Right lobe of liver (tissue), 6 donors: Measurements from ENCODE around the gene SLA2. TPM values are rescaled to one million over a fixed set of nuclear protein-coding genes. Genes with fewer than 3 reads are reported as not detected.

Experiments
- ATAC-seq, 4 donors: fragments of 200-7000 bp; cut with Tn5 transposase; one replicate each; pipeline ENCODE4 v1.9.1; 2020; ENCODE audit warnings: mild to moderate bottlenecking in 4 of 4, moderate library complexity in 4 of 4
- DNase-seq, 3 donors: peaks; one replicate each; pipeline ENCODE4 v3.0.0-alpha.2; 2020
- H3K27ac ChIP-seq, 3 donors: fragments of 200-600 bp; one replicate each; pipeline ENCODE4 v1.8.0; 2022
- H3K27me3 ChIP-seq, 2 donors: fragments of 200-600 bp; one replicate each; pipeline ENCODE4 v1.8.0; 2022
- H3K36me3 ChIP-seq, 4 donors: fragments of 200-600 bp; sonication (generic) in 1 of 4; one replicate each; pipeline versions ENCODE4 v1.5.1 to v1.8.0; 2017 to 2022; ENCODE audit warnings: control low read depth in 1 of 4
- H3K4me1 ChIP-seq, 4 donors: fragments of 200-600 bp; sonication (generic) in 1 of 4; one replicate each; pipeline versions ENCODE4 v1.5.1 to v1.8.0; 2017 to 2022; ENCODE audit warnings: control low read depth in 1 of 4
- H3K4me3 ChIP-seq, 3 donors: fragments of 200-600 bp; one replicate each; pipeline ENCODE4 v1.8.0; 2022
- H3K9me3 ChIP-seq, 4 donors: fragments of 200-600 bp; sonication (generic) in 1 of 4; one replicate each; pipeline versions ENCODE4 v1.5.1 to v1.8.0; 2017 to 2022; ENCODE audit warnings: control low read depth in 1 of 4
- POLR2A ChIP-seq: fragments of 450-650 bp; IDR thresholded peaks from one replicate; pipeline ENCODE4 v1.6.1; 2017; ENCODE audit warnings: antibody characterized with exemption, mild to moderate bottlenecking
- WGBS: methylation state at CpG from one replicate; pipeline ENCODE4 v1.1.6; 2018; ENCODE audit warnings: low coverage, low lambda C conversion rate; ENCODE audit not compliant: insufficient coverage; ENCODE audit errors: missing lambda C conversion rate; 5-methylcytosine and 5-hydroxymethylcytosine counted together
- intact Hi-C, 2 donors: fragments of 100-400 bp; cut with DNase I; formaldehyde crosslinking; loops; one replicate each; pipeline versions ENCODE4 v1.11.2 to v1.14.1; 2022
- total RNA-seq, 6 experiments: library from RNA; depleted of rRNA in 2 of 6; stranded (reverse); fragments of >200 nt in 2 of 6; fragmentation: NEBNext Ultra II Directional in 3 of 6; extraction: Animal tissue kit (Norgen Biotek cat#: 25700) in 3 of 6; gene quantifications; one replicate each; pipeline versions ENCODE4 v1.1.0 to v1.2.4, GENCODE V29; 2016 to 2023
- TF ChIP-seq, protein P1 (sequence below), 4 donors: fragments of 200-600 bp in 3 of 4; fragments of 450-650 bp in 1 of 4; IDR thresholded peaks; one replicate each; pipeline versions ENCODE4 v1.5.1 to v1.8.0; 2016 to 2022; ENCODE audit warnings: antibody characterized with exemption in 4 of 4, mild to moderate bottlenecking in 2 of 4
- donor health status: DM: no; HTN: yes; CAD: no.
- donor health status: DM: no; HTN: no; CAD: no.
- donor health status: DM: no; HTN: no; CAD: no.
- donor health status: DM: no; HTN: yes; CAD: no.
- donor health status: DM: no; HTN: yes; CAD: no.

The SLA2 gene
- total RNA-seq, 6 experiments from 2014 or later, result 0.18 to 0.50 (median 0.32) TPM

DNA sequence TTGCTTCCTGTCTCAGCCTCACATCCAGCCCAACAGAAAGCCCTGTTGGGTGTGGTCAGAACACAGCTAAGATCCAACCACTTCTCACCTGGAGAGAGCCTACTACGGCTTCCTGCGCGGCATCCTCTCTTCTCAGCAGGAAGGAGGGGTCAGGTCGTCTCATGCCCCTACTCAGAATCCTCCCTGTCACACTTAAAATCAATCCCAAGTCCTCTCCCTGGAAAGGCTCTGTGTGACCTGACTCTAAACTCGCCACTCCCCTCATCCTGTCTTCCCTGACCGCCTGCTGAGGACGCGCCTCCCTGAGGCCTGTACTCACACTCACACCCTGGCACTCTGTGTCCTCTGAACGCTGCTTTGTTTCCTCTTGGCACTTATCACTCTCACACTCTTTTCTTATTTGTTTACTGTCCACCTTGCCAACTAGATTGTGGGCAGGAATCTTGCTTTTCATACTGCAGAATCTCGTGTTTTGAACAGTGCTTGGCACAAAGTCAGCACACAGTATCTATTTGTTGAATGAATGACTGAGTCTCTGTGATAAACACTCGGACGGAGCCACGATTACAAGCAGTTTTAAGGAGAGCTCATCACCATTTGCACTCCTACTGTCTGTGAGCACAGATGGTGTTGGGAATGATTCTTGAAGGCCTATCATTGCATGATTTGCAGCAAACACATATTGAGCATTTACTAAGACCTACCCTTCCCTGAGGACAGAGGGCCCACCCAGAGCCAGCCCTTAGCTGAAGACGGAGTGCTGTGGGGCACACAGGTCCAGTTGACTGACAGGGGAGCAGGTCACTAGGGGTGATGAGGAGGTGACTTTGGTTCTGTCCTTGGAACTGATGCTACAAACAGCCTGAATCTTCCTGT is 21.7 kb downstream of the SLA2 start:
- ATAC-seq, result peak; percentile 71 to 95 (median 80)
- Histone ChIP-seq H3K4me3 (no peak overlapping the region), H3K9me3 (no peaks in the 10 kb centered on the region), H3K4me1 (no peaks in the 10 kb centered on the region), H3K36me3 (no peaks in the 10 kb centered on the region), H3K27ac (no peak overlapping the region), H3K27me3 (no peaks in the 10 kb centered on the region)
- TF ChIP-seq POLR2A, result no peak
- TF ChIP-seq, protein P1, sequence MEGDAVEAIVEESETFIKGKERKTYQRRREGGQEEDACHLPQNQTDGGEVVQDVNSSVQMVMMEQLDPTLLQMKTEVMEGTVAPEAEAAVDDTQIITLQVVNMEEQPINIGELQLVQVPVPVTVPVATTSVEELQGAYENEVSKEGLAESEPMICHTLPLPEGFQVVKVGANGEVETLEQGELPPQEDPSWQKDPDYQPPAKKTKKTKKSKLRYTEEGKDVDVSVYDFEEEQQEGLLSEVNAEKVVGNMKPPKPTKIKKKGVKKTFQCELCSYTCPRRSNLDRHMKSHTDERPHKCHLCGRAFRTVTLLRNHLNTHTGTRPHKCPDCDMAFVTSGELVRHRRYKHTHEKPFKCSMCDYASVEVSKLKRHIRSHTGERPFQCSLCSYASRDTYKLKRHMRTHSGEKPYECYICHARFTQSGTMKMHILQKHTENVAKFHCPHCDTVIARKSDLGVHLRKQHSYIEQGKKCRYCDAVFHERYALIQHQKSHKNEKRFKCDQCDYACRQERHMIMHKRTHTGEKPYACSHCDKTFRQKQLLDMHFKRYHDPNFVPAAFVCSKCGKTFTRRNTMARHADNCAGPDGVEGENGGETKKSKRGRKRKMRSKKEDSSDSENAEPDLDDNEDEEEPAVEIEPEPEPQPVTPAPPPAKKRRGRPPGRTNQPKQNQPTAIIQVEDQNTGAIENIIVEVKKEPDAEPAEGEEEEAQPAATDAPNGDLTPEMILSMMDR (IDR thresholded peaks at IDR 0.05), result no peak
- peak in 1 of 3 donors; percentile 33 for DNase-seq
- WGBS, result 17% methylated on average over 9 of the region's 14 CpGs
- intact Hi-C loops, result no loop called here

DNA sequence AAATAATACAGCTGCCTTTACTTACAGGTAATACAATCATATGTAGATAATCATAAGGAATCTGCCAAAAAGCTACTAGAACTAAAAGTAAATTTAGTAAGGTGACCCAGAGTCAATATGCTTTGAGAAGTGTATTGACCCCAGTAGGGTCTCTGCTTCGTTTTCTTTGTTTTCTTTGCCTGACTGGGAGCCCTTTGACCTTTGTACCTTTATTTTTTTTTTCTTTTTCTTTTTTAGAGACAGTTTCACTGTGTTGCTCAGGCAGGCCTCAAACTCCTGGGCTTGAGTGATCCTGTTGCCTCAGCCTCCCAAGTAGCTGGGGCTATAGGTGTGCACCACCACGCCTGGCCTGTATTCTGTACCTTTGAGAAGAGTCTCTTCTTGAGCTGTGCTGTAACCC is 22.6 kb downstream of the SLA2 start:
- H3K36me3 ChIP-seq, result no peaks in the 10 kb centered on the region
- ATAC-seq (no peak), DNase-seq (no peak)
- H3K9me3 ChIP-seq, result no peaks in the 10 kb centered on the region
- intact Hi-C loops, result no loop called here
- no peak overlapping the region for H3K27ac ChIP-seq
- no peaks in the 10 kb centered on the region for H3K4me1 ChIP-seq
- WGBS, result 63% methylated on average over 2 of the region's 2 CpGs
- no peak for TF ChIP-seq POLR2A
- TF ChIP-seq, protein P1 (IDR thresholded peaks at IDR 0.05), result no peak
- no peak overlapping the region for H3K4me3 ChIP-seq
- H3K27me3 ChIP-seq, result no peaks in the 10 kb centered on the region

DNA sequence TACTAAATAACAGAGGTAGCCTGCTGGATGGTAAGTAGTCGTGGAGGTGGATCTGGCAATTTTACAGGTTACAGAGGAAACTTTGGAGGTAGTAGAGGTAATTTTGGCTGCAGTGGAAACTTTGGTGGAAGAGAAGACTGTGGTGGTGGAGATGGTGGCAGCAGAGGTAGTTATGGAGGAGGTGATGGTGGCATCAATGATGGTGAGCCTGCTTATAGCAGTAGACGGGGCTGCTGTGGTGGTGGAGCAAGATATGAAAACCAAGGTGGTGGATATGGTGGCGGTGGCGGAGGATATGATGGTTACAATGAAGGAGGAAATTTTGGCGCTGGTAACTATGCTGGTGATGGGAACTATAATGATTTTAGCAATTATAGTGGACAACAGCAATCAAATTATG is 25.1 kb downstream of the SLA2 start:
- intact Hi-C loops, result no loop called here
- Histone ChIP-seq H3K27ac (no peak overlapping the region), H3K4me3 (no peak overlapping the region), H3K27me3 (no peaks in the 10 kb centered on the region), H3K9me3 (no peaks in the 10 kb centered on the region), H3K4me1 (no peaks in the 10 kb centered on the region), H3K36me3 (no peaks in the 10 kb centered on the region)
- no peak for TF ChIP-seq POLR2A
- TF ChIP-seq, protein P1 (IDR thresholded peaks at IDR 0.05), result no peak
- 93% methylated on average over 5 of the region's 5 CpGs for whole genome bisulfite sequencing
- ATAC-seq (no peak), DNase-seq (no peak)

DNA sequence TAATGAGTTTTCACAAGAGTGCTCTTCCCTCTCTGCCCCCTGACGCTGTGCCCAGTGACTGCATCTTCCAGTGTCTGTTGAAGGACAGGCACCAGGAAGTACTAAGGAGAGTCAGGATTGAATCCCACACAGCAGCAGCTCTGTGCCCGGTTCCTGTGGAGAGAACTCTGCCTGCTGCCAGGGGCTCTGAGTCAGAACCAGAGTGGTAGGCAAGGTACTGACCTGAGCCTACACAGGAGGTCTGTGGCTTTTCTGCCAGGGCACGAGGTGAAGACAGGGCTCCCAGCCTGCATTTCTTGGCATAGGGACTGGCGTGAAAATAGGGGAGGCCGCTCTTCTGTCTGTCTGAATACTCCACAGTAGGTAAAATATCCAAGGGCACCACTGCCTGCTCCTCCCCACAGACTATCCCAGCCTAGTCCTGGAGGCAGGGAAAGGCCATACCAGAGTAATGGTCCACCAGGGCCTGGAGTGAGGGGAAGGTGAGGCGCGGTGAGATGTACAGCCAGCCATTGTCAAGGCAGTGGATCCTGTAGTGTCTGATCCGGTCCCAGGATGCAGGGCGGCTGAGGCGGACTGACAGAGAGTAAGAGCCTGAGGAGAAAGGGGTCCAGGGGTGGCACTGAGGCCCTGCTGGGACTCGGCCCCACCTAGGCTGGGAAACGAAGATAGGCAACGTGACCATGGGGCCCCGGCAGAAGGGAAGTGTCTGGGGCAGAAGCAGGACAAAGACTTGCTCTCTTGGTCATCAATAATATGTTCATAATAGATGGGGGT is 31.0 kb downstream of the SLA2 start:
- Histone ChIP-seq H3K4me3 (no peak overlapping the region), H3K27me3 (no peaks in the 10 kb centered on the region), H3K9me3 (no peaks in the 10 kb centered on the region), H3K4me1 (no peaks in the 10 kb centered on the region), H3K27ac (no peak overlapping the region), H3K36me3 (peaks cover 4 to 48% (median 30%) of the 10 kb centered on the region in 4 donors)
- TF ChIP-seq, protein P1 (IDR thresholded peaks at IDR 0.05), result no peak
- TF ChIP-seq POLR2A, result no peak
- DNase-seq, result no peak
- peak in 3 of 4 donors; percentile 13 to 31 (median 13) for ATAC-seq
- WGBS, result 82% methylated on average over 11 of the region's 14 CpGs
- intact Hi-C loops, result loop anchor here in 1 of 2 donors (10.0 kb wide), 1 partner anchor 140 kb away; no protein-coding TSS in a partner anchor
